SK-N-MC (cell line): ENCODE data around the gene APP.

ENCODE experiments used
- EZH2 ChIP-seq: fragments of 200-600 bp; sonication (generic); IDR thresholded peaks from one replicate; pipeline ENCODE4 v1.6.1; 2017; ENCODE audit warnings: antibody characterized with exemption
- FOXP2 ChIP-seq: optimal IDR thresholded peaks from 2 replicates; pipeline ENCODE3; 2011; ENCODE audit warnings: mild to moderate bottlenecking, moderate library complexity; ENCODE audit not compliant: insufficient read depth; ENCODE audit errors: extremely low read length, control extremely low read depth
- POLR2AphosphoS5 ChIP-seq: IDR thresholded peaks from 2 replicates; pipeline ENCODE4 v1.6.1; 2012; ENCODE audit warnings: mild to moderate bottlenecking, low read depth, low read length, borderline replicate concordance

DNA sequence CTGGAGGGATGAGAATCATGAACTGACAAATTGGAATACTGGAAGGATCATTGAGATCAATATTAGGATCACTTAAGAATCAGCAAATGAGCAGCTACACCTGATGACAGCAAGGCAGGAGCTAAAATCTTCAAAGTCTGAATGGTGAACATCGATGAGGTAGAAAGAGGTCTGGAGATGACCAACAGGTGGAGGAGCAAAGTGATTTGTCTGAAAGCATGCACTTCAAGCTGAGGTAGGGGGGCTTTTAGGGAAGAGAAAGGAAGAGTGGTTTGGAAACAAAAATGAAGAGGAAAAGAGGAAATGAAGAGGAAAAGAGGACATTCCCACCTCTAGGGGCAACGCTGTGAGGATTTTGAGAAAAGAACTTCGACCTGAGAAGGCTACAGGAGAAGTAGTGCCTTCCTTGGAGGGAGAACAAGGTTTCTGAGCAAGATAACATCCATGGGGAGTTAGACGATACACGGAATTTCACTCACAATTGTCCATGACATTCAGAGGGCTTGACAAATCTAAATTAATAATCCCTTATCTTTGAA lies 79.0 kb downstream of the APP start:
- TF ChIP-seq POLR2AphosphoS5, result no peak
- no peak for TF ChIP-seq EZH2
- no peak for TF ChIP-seq FOXP2
